GM18526 (cell line): ENCODE measurements around the gene TNFRSF25.

ENCODE experiments used
- POLR2A ChIP-seq: IDR thresholded peaks from 3 replicates; pipeline ENCODE4 v1.6.1; 2011; ENCODE audit not compliant: insufficient read length; ENCODE audit errors: extremely low read depth

TNFRSF25 gene

GRCh38 chr1:6471086-6471969, 5.4 kb upstream of the TNFRSF25 start:
- no peak for TF ChIP-seq POLR2A

- no peak for TF ChIP-seq POLR2A
Observed at GRCh38 chr1:6470132-6471085, 4.4 kb upstream of the TNFRSF25 start.

- TF ChIP-seq POLR2A: no peak
Observed at GRCh38 chr1:6468729-6469461, 2.9 kb upstream of the TNFRSF25 start.

- TF ChIP-seq POLR2A: no peak
Observed at GRCh38 chr1:6467744-6468688, 2.0 kb upstream of the TNFRSF25 start.

- TF ChIP-seq POLR2A: no peak
Observed at GRCh38 chr1:6467224-6467623, 1.3 kb upstream of the TNFRSF25 start.

- TF ChIP-seq POLR2A: no peak
Observed at GRCh38 chr1:6466751-6467150, 778 bp upstream of the TNFRSF25 start.

- TF ChIP-seq POLR2A: no peak
Observed at GRCh38 chr1:6465461-6466005, 440 bp downstream of the TNFRSF25 start.

- TF ChIP-seq POLR2A: no peak
Observed at GRCh38 chr1:6464915-6465314, 1.1 kb downstream of the TNFRSF25 start.

GRCh38 chr1:6464514-6464836, 1.5 kb downstream of the TNFRSF25 start:
- TF ChIP-seq POLR2A: no peak

- TF ChIP-seq POLR2A: no peak
Observed at GRCh38 chr1:6463120-6463412, 2.9 kb downstream of the TNFRSF25 start.

GRCh38 chr1:6462412-6463119, 3.4 kb downstream of the TNFRSF25 start:
- TF ChIP-seq POLR2A: no peak

GRCh38 chr1:6461538-6462411, 4.2 kb downstream of the TNFRSF25 start:
- no peak for TF ChIP-seq POLR2A
